Breast epithelium (tissue), 4 donors: ENCODE measurements around the gene GSC. TPM values are rescaled to one million over a fixed set of nuclear protein-coding genes. Genes with fewer than 3 reads are reported as not detected.
"Not testable (repeated sequence)": the region's sequence is repeated elsewhere in the genome, so short reads cannot be mapped to it uniquely, and the experiment has no call there.

Experiments used
- DNase-seq, 2 donors: peaks; one replicate each; pipeline ENCODE4 v3.0.0-alpha.2; 2019; ENCODE audit warnings: low spot score in 2 of 2
- H3K27ac ChIP-seq, 2 donors: fragments of 200-600 bp; sonication (generic) in 1 of 2; one replicate each; pipeline ENCODE4 v1.5.1; 2016 to 2019; ENCODE audit warnings: mild to moderate bottlenecking in 1 of 2
- H3K27me3 ChIP-seq, 2 donors: fragments of 200-600 bp; sonication (generic) in 1 of 2; one replicate each; pipeline versions ENCODE4 v1.5.1 to v1.6.0; 2017 to 2019; ENCODE audit warnings: control low read depth in 1 of 2, mild to moderate bottlenecking in 1 of 2
- H3K36me3 ChIP-seq: fragments of 200-600 bp; one replicate; pipeline ENCODE4 v1.5.1; 2019
- H3K4me1 ChIP-seq, 2 donors: fragments of 200-600 bp; sonication (generic); one replicate each; pipeline ENCODE4 v1.5.1; 2016 to 2019; ENCODE audit warnings: control low read depth in 1 of 2
- H3K4me3 ChIP-seq, 3 donors: fragments of 200-600 bp; sonication (generic); 1 replicate in 2 of 3; 2 replicates in 1 of 3; pipeline ENCODE4 v1.5.1; 2016 to 2019; ENCODE audit warnings: mild to moderate bottlenecking in 3 of 3, moderate library complexity in 2 of 3
- H3K9me3 ChIP-seq, 2 donors: fragments of 200-600 bp; sonication (generic) in 1 of 2; one replicate each; pipeline ENCODE4 v1.5.1; 2016 to 2019; ENCODE audit warnings: control low read depth in 1 of 2
- POLR2A ChIP-seq: fragments of 450-650 bp; IDR thresholded peaks from one replicate; pipeline ENCODE4 v1.6.1; 2016; ENCODE audit warnings: antibody characterized with exemption, mild to moderate bottlenecking, moderate library complexity
- POLR2AphosphoS5 ChIP-seq, 3 donors: sonication (generic); formaldehyde crosslinking; IDR thresholded peaks; one replicate each; pipeline ENCODE4 v1.6.1; 2017; ENCODE audit warnings: antibody characterized with exemption in 3 of 3
- intact Hi-C: fragments of 100-400 bp; cut with DNase I; formaldehyde crosslinking; loops from one replicate; pipeline ENCODE4 v1.15.1; 2023; ENCODE audit warnings: low total_unique reads
- total RNA-seq, 3 donors: library from RNA; depleted of rRNA; stranded (reverse); fragments of >200 nt; gene quantifications; one replicate each; pipeline ENCODE4 v1.1.0, GENCODE V29; 2016
- TF ChIP-seq, protein P1 (sequence below), 3 donors: fragments of 450-650 bp; IDR thresholded peaks; one replicate each; pipeline ENCODE4 v1.5.1; 2016 to 2017; ENCODE audit warnings: antibody characterized with exemption in 3 of 3, mild to moderate bottlenecking in 3 of 3, moderate library complexity in 3 of 3

GSC gene
- total RNA-seq, 3 donors from 2014 or later, result 8.3 to 13.8 (median 9.8) TPM

DNA sequence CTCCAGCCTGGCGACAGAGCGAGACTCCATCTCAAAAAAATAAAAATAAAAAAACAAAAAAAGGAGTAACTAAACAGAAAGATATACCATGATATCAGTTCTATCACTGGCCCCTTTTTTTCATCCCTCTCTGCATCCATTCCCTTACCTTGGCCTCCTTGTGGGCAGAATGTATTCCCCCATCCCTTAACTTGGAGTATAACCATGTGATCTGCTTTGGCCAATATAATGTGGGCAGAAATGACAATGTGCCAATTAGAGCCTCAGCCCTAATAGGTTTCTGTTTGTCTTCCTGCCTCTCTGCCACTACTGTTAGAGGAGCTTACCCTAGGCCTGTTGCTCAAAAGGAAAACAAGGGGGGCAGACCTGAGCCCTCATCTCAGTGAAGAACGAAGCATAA lies 23.8 kb downstream of the GSC start:
- Histone ChIP-seq H3K9me3 (no peaks in the 10 kb centered on the region), H3K4me1 (no peaks in the 10 kb centered on the region), H3K4me3 (no peak overlapping the region), H3K27me3 (no peaks in the 10 kb centered on the region), H3K36me3 (no peaks in the 10 kb centered on the region), H3K27ac (no peak overlapping the region)
- TF ChIP-seq, protein P1, sequence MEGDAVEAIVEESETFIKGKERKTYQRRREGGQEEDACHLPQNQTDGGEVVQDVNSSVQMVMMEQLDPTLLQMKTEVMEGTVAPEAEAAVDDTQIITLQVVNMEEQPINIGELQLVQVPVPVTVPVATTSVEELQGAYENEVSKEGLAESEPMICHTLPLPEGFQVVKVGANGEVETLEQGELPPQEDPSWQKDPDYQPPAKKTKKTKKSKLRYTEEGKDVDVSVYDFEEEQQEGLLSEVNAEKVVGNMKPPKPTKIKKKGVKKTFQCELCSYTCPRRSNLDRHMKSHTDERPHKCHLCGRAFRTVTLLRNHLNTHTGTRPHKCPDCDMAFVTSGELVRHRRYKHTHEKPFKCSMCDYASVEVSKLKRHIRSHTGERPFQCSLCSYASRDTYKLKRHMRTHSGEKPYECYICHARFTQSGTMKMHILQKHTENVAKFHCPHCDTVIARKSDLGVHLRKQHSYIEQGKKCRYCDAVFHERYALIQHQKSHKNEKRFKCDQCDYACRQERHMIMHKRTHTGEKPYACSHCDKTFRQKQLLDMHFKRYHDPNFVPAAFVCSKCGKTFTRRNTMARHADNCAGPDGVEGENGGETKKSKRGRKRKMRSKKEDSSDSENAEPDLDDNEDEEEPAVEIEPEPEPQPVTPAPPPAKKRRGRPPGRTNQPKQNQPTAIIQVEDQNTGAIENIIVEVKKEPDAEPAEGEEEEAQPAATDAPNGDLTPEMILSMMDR (IDR thresholded peaks at IDR 0.05), result no peak
- TF ChIP-seq POLR2AphosphoS5 (IDR thresholded peaks at IDR 0.05) (no peak), POLR2A (no peak)
- intact Hi-C loops, result no loop called here
- no peak for DNase-seq

DNA sequence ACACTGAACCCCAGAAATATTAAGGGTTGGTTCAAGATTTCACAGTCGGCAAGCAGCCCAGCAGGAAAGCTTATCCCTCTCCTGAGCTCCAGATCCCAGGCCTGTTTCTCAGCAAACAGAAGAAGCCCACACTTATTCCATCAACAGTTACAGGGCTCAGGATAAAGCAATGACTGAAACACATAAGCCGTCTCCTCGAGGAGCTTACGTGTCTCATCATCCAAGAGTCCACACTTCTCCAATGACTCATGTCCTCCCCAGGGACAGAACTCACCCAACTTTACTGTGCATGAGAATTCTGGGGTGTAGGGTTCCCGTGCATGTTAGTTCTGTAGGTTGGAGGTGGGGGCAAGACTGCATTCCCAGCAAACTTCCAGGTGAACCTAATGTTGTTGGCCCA lies 31.2 kb downstream of the GSC start:
- Histone ChIP-seq H3K4me1 (no peaks in the 10 kb centered on the region), H3K27ac (no peak overlapping the region), H3K4me3 (no peak overlapping the region), H3K36me3 (no peaks in the 10 kb centered on the region), H3K27me3 (no peaks in the 10 kb centered on the region), H3K9me3 (no peaks in the 10 kb centered on the region)
- DNase-seq, result no peak
- TF ChIP-seq POLR2A (no peak), POLR2AphosphoS5 (IDR thresholded peaks at IDR 0.05) (no peak)
- TF ChIP-seq, protein P1 (IDR thresholded peaks at IDR 0.05), result no peak
- intact Hi-C loops, result loop anchor here (10.0 kb wide), 2 partner anchors 404 to 1576 kb away; no protein-coding TSS in a partner anchor

DNA sequence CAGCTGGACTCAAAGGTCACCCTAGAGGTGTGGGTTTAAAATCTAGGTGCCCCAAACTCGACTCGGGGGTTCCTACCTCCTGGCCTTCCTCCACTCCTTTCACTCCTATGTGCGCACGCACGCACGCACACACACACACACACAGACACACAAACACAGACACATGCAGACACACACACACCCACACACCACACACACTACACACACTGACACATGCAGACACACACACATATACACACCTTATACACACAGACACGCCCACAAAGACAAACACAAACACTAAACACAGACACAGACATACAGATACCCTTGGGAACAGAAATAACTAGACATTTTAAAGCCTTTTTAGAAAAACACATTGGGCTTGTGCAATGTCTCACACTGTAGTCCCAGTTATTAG lies 31.8 kb downstream of the GSC start:
- H3K36me3 ChIP-seq, result no peaks in the 10 kb centered on the region
- no peaks in the 10 kb centered on the region for H3K27me3 ChIP-seq
- no peak for TF ChIP-seq POLR2AphosphoS5 (IDR thresholded peaks at IDR 0.05)
- no peak for TF ChIP-seq POLR2A
- TF ChIP-seq, protein P1 (IDR thresholded peaks at IDR 0.05), result no peak
- DNase-seq, result no peak
- no peak overlapping the region for H3K4me3 ChIP-seq
- H3K27ac ChIP-seq, result no peak overlapping the region
- no peaks in the 10 kb centered on the region for H3K4me1 ChIP-seq
- no peaks in the 10 kb centered on the region for H3K9me3 ChIP-seq
- intact Hi-C loops, result loop anchor here (10.0 kb wide), 2 partner anchors 403 to 1577 kb away; no protein-coding TSS in a partner anchor

DNA sequence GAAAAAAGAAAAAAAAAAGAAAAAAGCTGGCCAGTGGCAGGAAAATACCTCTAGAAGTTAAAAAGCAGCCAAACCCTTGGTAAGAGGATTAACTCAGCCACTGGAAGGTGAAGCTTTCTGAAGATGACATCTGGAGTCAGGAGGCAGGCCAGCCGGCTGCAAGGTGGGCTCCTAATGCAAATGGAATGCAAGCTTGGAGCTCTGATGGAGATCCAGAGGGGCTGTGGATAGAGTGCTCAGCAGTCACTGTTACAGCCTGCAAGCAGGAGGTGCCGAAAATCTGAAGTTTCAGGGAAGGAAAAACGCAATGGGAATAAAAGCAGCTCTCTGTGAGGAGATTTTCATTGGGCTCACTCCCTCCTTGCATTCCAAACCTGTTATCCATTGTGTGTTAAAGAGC lies 41.0 kb downstream of the GSC start:
- Histone ChIP-seq H3K27ac (no peak overlapping the region), H3K36me3 (no peaks in the 10 kb centered on the region), H3K4me1 (no peaks in the 10 kb centered on the region), H3K4me3 (no peak overlapping the region), H3K27me3 (no peaks in the 10 kb centered on the region), H3K9me3 (no peaks in the 10 kb centered on the region)
- no peak for DNase-seq
- intact Hi-C loops, result no loop called here
- TF ChIP-seq POLR2A, result no peak
- TF ChIP-seq POLR2AphosphoS5 (IDR thresholded peaks at IDR 0.05), result no peak
- TF ChIP-seq, protein P1 (IDR thresholded peaks at IDR 0.05), result no peak

DNA sequence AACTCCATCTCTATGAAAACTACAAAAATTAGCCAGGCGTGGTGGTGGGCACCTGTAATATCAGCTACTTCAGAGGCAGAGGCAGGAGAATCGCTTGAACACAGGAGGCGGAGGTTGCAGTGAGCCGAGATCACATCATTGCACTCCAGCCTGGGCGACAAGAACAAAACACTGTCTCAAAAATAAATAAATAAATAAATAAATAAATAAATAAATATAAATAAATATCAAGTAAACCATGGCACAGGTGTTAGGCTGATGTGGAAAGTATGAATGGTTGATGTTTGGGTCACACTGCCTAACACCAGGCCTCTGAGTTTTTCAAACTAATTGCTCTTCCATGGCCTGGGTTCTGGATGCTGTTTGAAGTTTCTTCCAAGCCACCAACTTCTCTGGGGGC lies 41.5 kb downstream of the GSC start:
- H3K36me3 ChIP-seq, H3K4me3 ChIP-seq, H3K9me3 ChIP-seq, H3K4me1 ChIP-seq, H3K27ac ChIP-seq, H3K27me3 ChIP-seq, intact Hi-C loops, DNase-seq: not testable (repeated sequence)

DNA sequence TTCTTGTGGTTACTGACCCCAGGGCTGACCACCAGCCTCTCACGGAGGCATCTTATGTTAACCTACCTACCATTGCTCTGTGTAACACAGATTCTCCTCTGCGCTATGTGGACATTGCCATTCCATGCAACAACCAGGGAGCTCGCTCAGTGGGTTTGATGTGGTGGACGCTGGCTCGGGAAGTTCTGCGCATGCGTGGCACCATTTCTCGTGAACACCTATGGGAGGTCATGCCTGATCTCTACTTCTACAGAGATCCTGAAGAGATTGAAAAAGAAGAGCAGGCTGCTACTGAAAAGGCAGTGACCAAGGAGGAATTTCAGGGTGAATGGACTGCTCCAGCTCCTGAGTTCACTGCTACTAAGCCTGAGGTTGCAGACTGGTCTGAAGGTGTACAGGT lies 43.3 kb downstream of the GSC start:
- H3K4me1 ChIP-seq, H3K4me3 ChIP-seq, H3K27me3 ChIP-seq, intact Hi-C loops, DNase-seq, H3K36me3 ChIP-seq, H3K9me3 ChIP-seq, H3K27ac ChIP-seq: not testable (repeated sequence)
